ENCODE measurements around the gene WSCD2. TPM values are rescaled to one million over a fixed set of nuclear protein-coding genes. Genes with fewer than 3 reads are reported as not detected.

WSCD2 gene
- total RNA-seq, 1 donor from 2014 or later = not detected

GRCh38 chr12:108147279-108147678 lies 18.2 kb downstream of the WSCD2 start:
- no peak for TF ChIP-seq CTCF (IDR thresholded peaks at IDR 0.05; ENCODE audit: unreplicated experiment)
- H3K36me3 Mint-ChIP-seq (ENCODE audit: insufficient read depth) = no peaks in the 10 kb centered on the region
- no peak overlapping the region for H3K27ac Mint-ChIP-seq
- peaks cover 2% of the 10 kb centered on the region for H3K4me1 Mint-ChIP-seq (ENCODE audit: low read depth)
- H3K9me3 Mint-ChIP-seq (ENCODE audit: low read depth) = no peaks in the 10 kb centered on the region
- DNase-seq (ENCODE audit: low spot score, unreplicated experiment) = no peak
- H3K27me3 Mint-ChIP-seq = peaks cover 16% of the 10 kb centered on the region
- H3K4me3 Mint-ChIP-seq (ENCODE audit: low read depth) = no peak overlapping the region

GRCh38 chr12:108148521-108149074 lies 19.5 kb downstream of the WSCD2 start:
- TF ChIP-seq CTCF (IDR thresholded peaks at IDR 0.05; ENCODE audit: unreplicated experiment) = no peak
- no peaks in the 10 kb centered on the region for H3K36me3 Mint-ChIP-seq (ENCODE audit: insufficient read depth)
- no peak overlapping the region for H3K27ac Mint-ChIP-seq
- peaks cover 17% of the 10 kb centered on the region for H3K27me3 Mint-ChIP-seq
- peaks cover 2% of the 10 kb centered on the region for H3K4me1 Mint-ChIP-seq (ENCODE audit: low read depth)
- H3K9me3 Mint-ChIP-seq (ENCODE audit: low read depth) = no peaks in the 10 kb centered on the region
- H3K4me3 Mint-ChIP-seq (ENCODE audit: low read depth) = no peak overlapping the region
- no peak for DNase-seq (ENCODE audit: low spot score, unreplicated experiment)

- peaks cover 2% of the 10 kb centered on the region for H3K4me1 Mint-ChIP-seq (ENCODE audit: low read depth)
- peaks cover 25% of the 10 kb centered on the region for H3K27me3 Mint-ChIP-seq
- H3K9me3 Mint-ChIP-seq (ENCODE audit: low read depth) = no peaks in the 10 kb centered on the region
- DNase-seq (ENCODE audit: low spot score, unreplicated experiment) = no peak
- H3K27ac Mint-ChIP-seq = peak overlapping the region; percentile 57
- H3K4me3 Mint-ChIP-seq (ENCODE audit: low read depth) = no peak overlapping the region
- H3K36me3 Mint-ChIP-seq (ENCODE audit: insufficient read depth) = no peaks in the 10 kb centered on the region
- no peak for TF ChIP-seq CTCF (IDR thresholded peaks at IDR 0.05; ENCODE audit: unreplicated experiment)
These were observed 21.3 kb downstream of the WSCD2 start for GRCh38 chr12:108150436-108150835.

GRCh38 chr12:108151533-108152169 lies 22.6 kb downstream of the WSCD2 start:
- no peak overlapping the region for H3K27ac Mint-ChIP-seq
- no peaks in the 10 kb centered on the region for H3K9me3 Mint-ChIP-seq (ENCODE audit: low read depth)
- no peak for DNase-seq (ENCODE audit: low spot score, unreplicated experiment)
- no peak overlapping the region for H3K4me3 Mint-ChIP-seq (ENCODE audit: low read depth)
- H3K4me1 Mint-ChIP-seq (ENCODE audit: low read depth) = peaks cover 2% of the 10 kb centered on the region
- no peak for TF ChIP-seq CTCF (IDR thresholded peaks at IDR 0.05; ENCODE audit: unreplicated experiment)
- no peaks in the 10 kb centered on the region for H3K36me3 Mint-ChIP-seq (ENCODE audit: insufficient read depth)
- peaks cover 22% of the 10 kb centered on the region for H3K27me3 Mint-ChIP-seq

GRCh38 chr12:108152170-108152538 lies 23.1 kb downstream of the WSCD2 start:
- peaks cover 2% of the 10 kb centered on the region for H3K4me1 Mint-ChIP-seq (ENCODE audit: low read depth)
- DNase-seq (ENCODE audit: low spot score, unreplicated experiment) = no peak
- H3K27me3 Mint-ChIP-seq = peaks cover 24% of the 10 kb centered on the region
- H3K9me3 Mint-ChIP-seq (ENCODE audit: low read depth) = no peaks in the 10 kb centered on the region
- no peaks in the 10 kb centered on the region for H3K36me3 Mint-ChIP-seq (ENCODE audit: insufficient read depth)
- H3K4me3 Mint-ChIP-seq (ENCODE audit: low read depth) = no peak overlapping the region
- TF ChIP-seq CTCF (IDR thresholded peaks at IDR 0.05; ENCODE audit: unreplicated experiment) = no peak
- no peak overlapping the region for H3K27ac Mint-ChIP-seq
